T-cell (primary cell): Measurements from ENCODE around the gene DYNC1I1. TPM values are rescaled to one million over a fixed set of nuclear protein-coding genes. Genes with fewer than 3 reads are reported as not detected.
"Not testable (repeated sequence)": the region's sequence is repeated elsewhere in the genome, so short reads cannot be mapped to it uniquely, and the experiment has no call there.

ENCODE experiments used
- ATAC-seq, 4 experiments: fragments of 200-7000 bp in 3 of 4; fragments of 150-1000 bp in 1 of 4; cut with Tn5 transposase; replicated peaks in 1 of 4; 1 replicate in 3 of 4; 2 replicates in 1 of 4; pipeline ENCODE4 v1.10.0; 2021; ENCODE audit warnings: moderate library complexity in 3 of 4, mild to moderate bottlenecking in 2 of 4, moderate number of reproducible peaks in 1 of 4
- CTCF ChIA-PET, 2 donors: fragments of 300-600 bp; sonication (Branson Sonifier 250); formaldehyde crosslinking; loops; one replicate each; lab custom pipeline; 2022; ENCODE audit warnings: antibody characterized with exemption in 2 of 2; lab: Charles Lee
- POLR2A ChIA-PET, 2 donors: fragments of 300-600 bp; sonication (Branson Sonifier 250); formaldehyde crosslinking; loops; one replicate each; lab custom pipeline; 2022; ENCODE audit warnings: antibody characterized with exemption in 2 of 2; lab: Charles Lee
- DNase-seq, 35 experiments: peaks; one replicate each; pipeline versions ENCODE4 v3.0.0 to v3.0.0-alpha.2; 2013 to 2023
- H3K27ac ChIP-seq: one replicate; pipeline ENCODE4 v1.5.1; 2013; ENCODE audit warnings: low read length
- H3K27me3 ChIP-seq, 2 experiments: replicated peaks in 1 of 2; 1 replicate in 1 of 2; 2 replicates in 1 of 2; pipeline versions ENCODE4 v1.6.1 to v1.7.0; 2013; ENCODE audit warnings: low read length in 1 of 2, mixed read lengths in 1 of 2; ENCODE audit not compliant: control insufficient read depth in 2 of 2, insufficient read depth in 2 of 2; ENCODE audit errors: extremely low read depth in 1 of 2
- H3K36me3 ChIP-seq, 2 donors: 1 replicate in 1 of 2; 2 replicates in 1 of 2; pipeline versions ENCODE4 v1.6.1 to v1.7.0; 2013; ENCODE audit warnings: low read length in 1 of 2; ENCODE audit not compliant: control insufficient read depth in 2 of 2, insufficient read depth in 1 of 2; ENCODE audit errors: extremely low read depth in 1 of 2
- H3K4me1 ChIP-seq, 2 experiments: 1 replicate in 1 of 2; 2 replicates in 1 of 2; pipeline versions ENCODE4 v1.6.1 to v1.7.0; 2013; ENCODE audit warnings: low read length in 2 of 2, mixed read lengths in 1 of 2; ENCODE audit not compliant: insufficient read depth in 2 of 2, control insufficient read depth in 1 of 2; ENCODE audit errors: extremely low read depth in 1 of 2
- H3K4me3 ChIP-seq, 2 donors: 1 replicate in 1 of 2; 2 replicates in 1 of 2; pipeline versions ENCODE4 v1.5.1 to v1.7.0; 2013; ENCODE audit warnings: mild to moderate bottlenecking in 2 of 2, low read length in 1 of 2, moderate library complexity in 1 of 2; ENCODE audit not compliant: control insufficient read depth in 1 of 2; ENCODE audit errors: extremely low read depth in 1 of 2
- H3K9me3 ChIP-seq: 2 replicates; pipeline ENCODE4 v1.7.0; 2013
- H3K27ac Mint-ChIP-seq, 2 donors: one replicate each; pipeline ENCODE4 v1.8.0; 2020 to 2021; ENCODE audit warnings: mild to moderate bottlenecking in 2 of 2, mixed read lengths in 2 of 2
- H3K27me3 Mint-ChIP-seq, 2 donors: one replicate each; pipeline ENCODE4 v1.8.0; 2021 to 2022; ENCODE audit warnings: mixed read lengths in 2 of 2
- H3K36me3 Mint-ChIP-seq: one replicate; pipeline ENCODE4 v1.8.0; 2021; ENCODE audit warnings: mixed read lengths
- H3K4me1 Mint-ChIP-seq, 3 donors: one replicate each; pipeline ENCODE4 v1.8.0; 2020 to 2022; ENCODE audit warnings: mixed read lengths in 3 of 3, mild to moderate bottlenecking in 1 of 3
- H3K4me3 Mint-ChIP-seq, 3 donors: one replicate each; pipeline ENCODE4 v1.8.0; 2020 to 2022; ENCODE audit warnings: mild to moderate bottlenecking in 3 of 3, mixed read lengths in 3 of 3, moderate library complexity in 3 of 3
- H3K9me3 Mint-ChIP-seq, 3 donors: one replicate each; pipeline ENCODE4 v1.8.0; 2020 to 2022; ENCODE audit warnings: mixed read lengths in 3 of 3
- WGBS: methylation state at CpG from one replicate; pipeline ENCODE4 v1.1.5; 2013; ENCODE audit warnings: missing lambda C conversion rate; ENCODE audit not compliant: insufficient coverage; 5-methylcytosine and 5-hydroxymethylcytosine counted together
- total RNA-seq, 35 experiments: library from RNA in 6 of 35; stranded (reverse) in 6 of 35; fragments of 120-200 nt in 1 of 35; gene quantifications; one replicate each; pipeline versions ENCODE4 v1.2.1 to v1.2.4 and lab custom pipeline; 2013 to 2026

Gene DYNC1I1
- total RNA-seq, 5 donors from 2014 or later (not counting 1 experiment from before 2014, with no cell fraction given), result 0.16 TPM; not detected in 4

DNA sequence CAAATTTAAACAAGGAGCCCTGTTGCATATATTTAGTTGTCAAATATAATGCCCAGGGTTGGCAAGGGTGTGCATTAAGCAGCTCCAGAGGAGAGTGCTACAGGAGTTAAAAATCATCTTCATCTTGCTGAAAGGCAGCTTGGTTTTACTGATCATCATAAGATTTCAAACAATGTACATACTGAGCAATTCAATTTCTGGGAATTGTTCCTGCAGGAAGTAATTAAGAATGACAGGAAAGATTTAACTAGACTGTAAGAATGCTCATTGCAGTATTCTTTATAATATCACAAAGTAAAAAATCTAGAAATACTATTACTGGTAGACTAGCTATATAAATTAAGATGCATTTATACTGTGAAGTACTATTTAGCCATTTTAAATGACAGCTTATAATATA, 153.6 kb downstream of the DYNC1I1 start:
- H3K4me1 ChIP-seq, result no peaks in the 10 kb centered on the region
- no peak for ATAC-seq
- Mint-ChIP-seq H3K36me3 (no peaks in the 10 kb centered on the region), H3K27me3 (peaks cover 4 to 14% of the 10 kb centered on the region in 2 donors), H3K9me3 (no peaks in the 10 kb centered on the region), H3K4me1 (no peaks in the 10 kb centered on the region), H3K4me3 (no peak overlapping the region), H3K27ac (no peak overlapping the region)
- DNase-seq, result no peak
- no peaks in the 10 kb centered on the region for H3K9me3 ChIP-seq
- no peaks in the 10 kb centered on the region for H3K36me3 ChIP-seq
- ChIA-PET POLR2A (no interaction called here), CTCF (interaction anchor here in 1 of 2 donors (1.7 kb wide), 1 partner anchor 10 kb away, joined by 6 read pairs; no protein-coding TSS in a partner anchor)
- H3K27me3 ChIP-seq, result peaks cover 2% of the 10 kb centered on the region in 2 experiments
- no peak overlapping the region for H3K4me3 ChIP-seq
- no peak overlapping the region for H3K27ac ChIP-seq

DNA sequence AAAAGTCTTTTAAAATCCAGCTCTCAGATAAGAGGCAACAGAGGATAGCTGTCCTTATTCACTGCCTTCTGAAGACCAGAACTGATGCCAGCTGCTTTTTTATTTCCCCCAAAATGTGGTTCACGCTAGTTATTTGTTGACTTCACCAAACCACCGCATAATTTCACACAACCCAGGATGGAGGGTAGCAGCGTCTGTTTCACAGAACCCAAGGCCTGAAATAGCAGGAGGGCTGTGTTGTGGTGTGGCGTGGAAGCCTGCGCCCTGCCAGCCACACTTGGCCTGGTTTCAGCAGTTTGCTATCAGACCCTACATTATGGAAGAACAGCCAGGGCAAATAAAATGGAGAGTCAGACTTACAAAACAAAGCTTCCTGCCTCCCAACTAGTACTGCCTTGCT, 155.4 kb downstream of the DYNC1I1 start:
- ChIA-PET CTCF (interaction anchor here in 1 of 2 donors (1.3 kb wide), 1 partner anchor 12 kb away, joined by 3 read pairs; no protein-coding TSS in a partner anchor), POLR2A (no interaction called here)
- DNase-seq (peak in 1 of 35 experiments; percentile 8), ATAC-seq (no peak)
- Histone ChIP-seq H3K27me3 (peaks cover 2% of the 10 kb centered on the region in 2 experiments), H3K36me3 (no peaks in the 10 kb centered on the region), H3K4me1 (no peaks in the 10 kb centered on the region), H3K27ac (no peak overlapping the region), H3K4me3 (no peak overlapping the region), H3K9me3 (no peaks in the 10 kb centered on the region)
- peaks cover 6 to 14% of the 10 kb centered on the region in 2 donors for H3K27me3 Mint-ChIP-seq
- no peak overlapping the region for H3K27ac Mint-ChIP-seq
- H3K4me1 Mint-ChIP-seq, result no peaks in the 10 kb centered on the region
- WGBS, result no CpG with 5 or more reads among the region's 5 CpGs
- no peaks in the 10 kb centered on the region for H3K9me3 Mint-ChIP-seq
- no peaks in the 10 kb centered on the region for H3K36me3 Mint-ChIP-seq
- no peak overlapping the region for H3K4me3 Mint-ChIP-seq

DNA sequence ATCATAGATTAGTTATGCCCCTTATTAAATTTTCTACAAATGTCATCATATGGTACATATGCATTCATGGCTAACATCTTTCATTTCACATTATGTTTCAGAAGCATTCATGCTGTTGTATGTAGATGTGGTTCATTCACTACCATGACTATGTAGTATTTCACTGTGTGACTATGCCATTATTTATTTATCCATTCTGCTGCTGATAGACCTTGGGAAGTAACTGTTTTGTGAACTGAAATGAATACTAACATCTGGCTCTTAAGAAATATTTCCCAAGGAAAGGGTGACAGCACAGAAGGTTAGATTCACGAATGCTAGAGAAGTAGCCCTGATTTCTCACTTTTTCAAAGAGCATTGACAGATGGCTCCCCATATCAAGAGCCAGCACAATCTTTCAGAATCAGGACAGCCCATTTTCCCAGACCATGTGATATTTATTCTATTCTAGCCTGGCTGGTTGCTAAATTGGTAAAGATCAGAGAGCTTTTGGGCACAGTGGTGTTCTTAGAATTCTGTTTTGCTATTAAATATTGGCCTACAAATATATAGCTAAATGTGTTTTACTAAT, 157.4 kb downstream of the DYNC1I1 start:
- DNase-seq (no peak), ATAC-seq (no peak)
- ChIA-PET CTCF (no interaction called here), POLR2A (no interaction called here)
- Mint-ChIP-seq H3K36me3 (no peaks in the 10 kb centered on the region), H3K4me3 (no peak overlapping the region), H3K27me3 (peaks cover 9 to 10% of the 10 kb centered on the region in 2 donors), H3K4me1 (no peaks in the 10 kb centered on the region), H3K9me3 (no peaks in the 10 kb centered on the region), H3K27ac (no peak overlapping the region)
- no peaks in the 10 kb centered on the region for H3K9me3 ChIP-seq
- no peak overlapping the region for H3K27ac ChIP-seq
- peaks cover 2 to 5% of the 10 kb centered on the region in 2 experiments for H3K27me3 ChIP-seq
- H3K4me1 ChIP-seq, result no peaks in the 10 kb centered on the region
- 40% methylated on average over 1 of the region's 1 CpG for WGBS
- H3K36me3 ChIP-seq, result no peaks in the 10 kb centered on the region
- H3K4me3 ChIP-seq, result no peak overlapping the region

DNA sequence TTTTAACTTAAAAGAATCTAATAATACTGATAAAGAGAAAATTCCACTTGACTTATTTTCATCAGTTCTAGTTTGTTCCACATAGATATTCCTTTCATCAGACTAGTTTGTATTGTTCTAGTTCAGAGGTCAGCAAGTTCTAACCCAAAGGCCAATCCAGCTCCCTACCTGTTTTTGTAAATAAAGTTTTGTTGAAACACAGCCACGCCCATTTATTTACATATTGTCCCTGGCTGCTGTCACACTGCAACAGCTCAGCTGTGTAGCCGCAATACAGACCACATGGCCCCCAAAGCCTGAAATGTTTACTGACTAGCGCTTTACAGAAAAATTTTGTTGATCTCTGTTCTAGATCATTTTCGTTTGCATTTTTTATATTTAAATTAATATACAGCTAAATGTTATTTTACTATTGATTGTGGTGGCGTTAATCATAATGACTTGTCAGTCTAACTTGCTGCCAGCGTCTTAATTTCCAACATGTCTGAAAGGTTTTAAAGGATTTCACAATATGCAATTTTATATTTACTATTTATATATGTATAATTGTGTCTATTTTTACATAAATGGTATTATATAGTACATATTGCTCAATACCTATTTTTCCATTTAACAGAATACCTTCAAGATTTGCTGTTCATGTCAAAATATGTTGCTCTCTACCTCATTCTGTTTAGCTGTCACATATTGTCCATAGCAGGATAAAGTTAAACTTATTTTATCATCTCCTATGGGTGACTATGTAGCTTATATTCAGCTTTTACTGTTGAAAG, 159.3 kb downstream of the DYNC1I1 start:
- DNase-seq (no peak), ATAC-seq (no peak)
- H3K27ac ChIP-seq, result no peak overlapping the region
- peaks cover 2 to 5% of the 10 kb centered on the region in 2 experiments for H3K27me3 ChIP-seq
- Mint-ChIP-seq H3K27me3 (peaks cover 15 to 16% of the 10 kb centered on the region in 2 donors), H3K4me3 (no peak overlapping the region), H3K4me1 (no peaks in the 10 kb centered on the region), H3K36me3 (no peaks in the 10 kb centered on the region), H3K27ac (no peak overlapping the region), H3K9me3 (no peaks in the 10 kb centered on the region)
- no peaks in the 10 kb centered on the region for H3K4me1 ChIP-seq
- WGBS, result no CpG with 5 or more reads among the region's 6 CpGs
- H3K4me3 ChIP-seq, result no peak overlapping the region
- no peaks in the 10 kb centered on the region for H3K9me3 ChIP-seq
- H3K36me3 ChIP-seq, result no peaks in the 10 kb centered on the region
- POLR2A ChIA-PET, result no interaction called here
- CTCF ChIA-PET, result interaction anchor here in 1 of 2 donors (0.7 kb wide), 1 partner anchor 981 kb away, joined by 3 read pairs; no protein-coding TSS in a partner anchor

DNA sequence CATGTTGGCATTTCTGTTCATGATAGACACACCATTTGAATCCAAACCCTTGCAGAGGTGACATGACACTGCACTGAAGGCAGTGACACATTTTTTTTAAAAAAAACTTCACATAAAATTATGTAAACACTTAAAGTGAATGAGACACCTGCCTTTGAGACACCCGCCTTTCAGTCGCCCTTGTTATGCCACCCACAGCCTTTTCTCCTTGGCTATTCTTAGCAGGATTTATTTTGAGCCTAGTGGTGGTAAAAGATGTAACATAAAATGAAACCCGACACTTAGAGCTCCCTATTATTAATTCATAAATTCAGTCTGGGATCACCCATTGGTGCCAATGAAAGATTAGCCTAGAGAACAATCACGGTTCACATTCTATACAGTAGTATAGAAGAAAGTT, 161.3 kb downstream of the DYNC1I1 start:
- WGBS, result no CpG with 5 or more reads among the region's 4 CpGs
- no peak overlapping the region for H3K4me3 Mint-ChIP-seq
- no peak overlapping the region for H3K4me3 ChIP-seq
- H3K36me3 Mint-ChIP-seq, result no peaks in the 10 kb centered on the region
- ATAC-seq (no peak), DNase-seq (no peak)
- H3K4me1 ChIP-seq, result no peaks in the 10 kb centered on the region
- no peaks in the 10 kb centered on the region for H3K4me1 Mint-ChIP-seq
- H3K9me3 ChIP-seq, result no peaks in the 10 kb centered on the region
- H3K27me3 Mint-ChIP-seq, result peaks cover 14 to 15% of the 10 kb centered on the region in 2 donors
- peaks cover 0 to 3% of the 10 kb centered on the region in 2 experiments for H3K27me3 ChIP-seq
- POLR2A ChIA-PET, result no interaction called here
- H3K27ac Mint-ChIP-seq, result no peak overlapping the region
- no peaks in the 10 kb centered on the region for H3K36me3 ChIP-seq
- CTCF ChIA-PET, result no interaction called here
- no peak overlapping the region for H3K27ac ChIP-seq
- no peaks in the 10 kb centered on the region for H3K9me3 Mint-ChIP-seq

DNA sequence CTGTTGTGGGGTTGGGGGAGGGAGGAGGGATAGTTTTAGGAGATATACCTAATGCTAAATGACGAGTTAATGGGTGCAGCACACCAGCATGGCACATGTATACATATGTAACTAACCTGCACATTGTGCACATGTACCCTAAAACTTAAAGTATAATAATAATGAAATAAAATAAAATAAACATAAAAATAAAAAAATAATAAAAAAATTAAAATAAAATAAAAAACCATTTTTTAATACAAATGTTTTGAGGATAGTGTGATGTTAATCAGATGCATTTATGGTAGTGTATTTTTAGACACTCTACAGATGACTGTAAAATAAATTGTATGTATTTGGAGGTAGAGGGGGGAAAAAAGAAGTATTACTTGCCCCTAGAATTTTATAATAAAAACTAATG, 172.5 kb downstream of the DYNC1I1 start:
- H3K9me3 ChIP-seq, H3K4me1 ChIP-seq, ATAC-seq, H3K4me3 ChIP-seq, POLR2A ChIA-PET, H3K4me1 Mint-ChIP-seq, H3K36me3 Mint-ChIP-seq, DNase-seq, H3K27ac Mint-ChIP-seq, H3K27ac ChIP-seq, H3K27me3 ChIP-seq, H3K4me3 Mint-ChIP-seq, H3K36me3 ChIP-seq, H3K9me3 Mint-ChIP-seq, CTCF ChIA-PET: not testable (repeated sequence)
- peaks cover 5 to 10% of the 10 kb centered on the region in 2 donors for H3K27me3 Mint-ChIP-seq
- WGBS, result no CpG with 5 or more reads among the region's 1 CpG
